Measurements from ENCODE around the gene COL5A3. TPM values are rescaled to one million over a fixed set of nuclear protein-coding genes. Genes with fewer than 3 reads are reported as not detected.

Gene COL5A3
- total RNA-seq (2016; rRNA removed; fragmentation: Illumina TruSeq; extraction: Trizol) = 0.02 TPM in 1 of 2 replicates, not detected in the other
- total RNA-seq (2016; cell fraction: cytosol; rRNA removed; fragmentation: Illumina TruSeq; extraction: Trizol; ENCODE audit: low read depth) = not detected in 2 replicates
- total RNA-seq (2016; cell fraction: insoluble cytoplasmic fraction; rRNA removed; fragmentation: Illumina TruSeq; extraction: Trizol) = 0.02 TPM in 1 of 2 replicates, not detected in the other
- not detected in 2 replicates for total RNA-seq (2016; cell fraction: membrane; rRNA removed; fragmentation: Illumina TruSeq; extraction: Trizol)
- not detected in 2 replicates for total RNA-seq (2016; cell fraction: nucleus; rRNA removed; fragmentation: Illumina TruSeq; extraction: Trizol)
- 0.03 TPM in 1 of 2 replicates, not detected in the other for polyA plus RNA-seq (2011; rRNA removed)
- not detected in 2 replicates for polyA plus RNA-seq (2011; cell fraction: cytosol; rRNA removed)
- polyA plus RNA-seq (2011; cell fraction: nucleus; rRNA removed) = 0.07 and 0.11 TPM in 2 replicates
- not detected in 2 replicates for polyA plus RNA-seq (2012)
- not detected in 2 replicates for polyA plus RNA-seq (2016; cell fraction: cytosol; fragmentation: Illumina TruSeq; extraction: Trizol; ENCODE audit: low read depth)
- polyA plus RNA-seq (2016; cell fraction: insoluble cytoplasmic fraction; fragmentation: Illumina TruSeq; extraction: Trizol; ENCODE audit: low read depth) = not detected in 2 replicates
- polyA plus RNA-seq (2016; cell fraction: membrane; fragmentation: Illumina TruSeq; extraction: Trizol; ENCODE audit: low read depth) = not detected in 2 replicates
- not detected in 2 replicates for polyA plus RNA-seq (2016; cell fraction: nucleus; fragmentation: Illumina TruSeq; extraction: Trizol; ENCODE audit: insufficient read depth, low read depth)
- polyA minus RNA-seq (2011; rRNA and poly(A)+ RNA removed; ENCODE audit: low replicate concordance) = 0.16 TPM in 1 of 2 replicates, not detected in the other
- not detected in 2 replicates for polyA minus RNA-seq (2011; cell fraction: cytosol; rRNA and poly(A)+ RNA removed)
- polyA minus RNA-seq (2011; cell fraction: nucleus; rRNA and poly(A)+ RNA removed) = not detected in 2 replicates
- percentile 2 among the genes with signal in this experiment for Bru-seq, nascent RNA
- not detected for BruChase-seq, experiment 1, labeled RNA remaining after a 6-hour chase
- BruChase-seq, experiment 2, labeled RNA remaining after a 2-hour chase = percentile 2 among the genes with signal in this experiment
- long read RNA-seq, experiment 1 = 0 reads
- long read RNA-seq, experiment 2 = 0 reads

DNA sequence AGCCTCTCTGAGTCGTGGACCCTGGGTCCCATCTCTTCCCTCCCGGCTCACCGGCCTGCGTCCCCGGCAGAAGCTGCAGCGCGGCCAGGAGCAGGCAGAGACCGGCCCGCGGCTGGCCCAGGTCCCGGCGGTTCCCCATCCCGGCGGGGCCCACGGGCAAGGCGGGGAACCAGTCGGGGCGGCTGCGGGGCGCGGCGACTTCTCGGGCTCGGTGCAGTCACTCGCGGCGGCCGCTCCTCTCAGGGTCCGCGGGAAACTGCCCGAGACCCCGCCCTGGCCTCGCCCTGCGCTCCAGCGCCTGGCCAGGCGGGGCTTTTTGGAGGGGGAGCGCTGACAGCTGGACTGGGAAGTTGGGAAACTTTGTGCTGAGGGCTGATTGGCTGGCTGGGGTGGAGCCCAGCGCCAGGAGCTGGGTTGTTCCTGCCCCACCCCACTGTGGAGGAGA, at the start of gene COL5A3:
COL5A3 (minus strand) TSS at position 258 of the 445 bp plus-strand sequence; CDS start at position 139, 119 bp downstream.
- intact Hi-C loops (cut with micrococcal nuclease; ENCODE audit: unreplicated experiment) = no loop called here
- no peak for DNase-seq (ENCODE audit: low spot score)
- 0% methylated on average over 6 of the region's 38 CpGs for WGBS (ENCODE audit: low lambda C conversion rate)

More for the DNA sequence above, at the start of gene COL5A3:
- 0 out of 2 replicates have a peak, but pooled peaks cover 2% of the 10 kb centered on the region for H4K20me1 ChIP-seq (ENCODE audit: insufficient read depth, low read length)
- no peaks in the 10 kb centered on the region for H3K4me1 ChIP-seq (ENCODE audit: insufficient read depth, low read length)
- H3K9ac ChIP-seq (ENCODE audit: insufficient read depth, low read depth, low read length) = no peak within 1 kb of the TSS
- H3K36me3 ChIP-seq (replicated peaks in 1 of 2; ENCODE audit: control insufficient read depth in 1 of 2, insufficient read depth in 2 of 2, low read length in 2 of 2) = no peaks in the 10 kb centered on the region
- H3K9me3 ChIP-seq (ENCODE audit: low read length) = no peaks in the 10 kb centered on the region
- no TSS peak for BruUV-seq (replicated peaks)
- H3K27me3 ChIP-seq (ENCODE audit: control insufficient read depth in 1 of 2, insufficient read depth in 2 of 2, low read length in 2 of 2) = peaks cover 2 to 38% of the 10 kb centered on the region in 2 experiments
- H3K27ac ChIP-seq (ENCODE audit: extremely low read length, insufficient read depth, low read length) = no peak within 1 kb of the TSS
- CTCF ChIA-PET (ENCODE audit: low intra/inter-chr PET ratio, low total read pairs) = no interaction called here
- no peaks in the 10 kb centered on the region for H3K79me2 ChIP-seq (ENCODE audit: insufficient read depth, low read length)
- TF ChIP-seq, protein P1, sequence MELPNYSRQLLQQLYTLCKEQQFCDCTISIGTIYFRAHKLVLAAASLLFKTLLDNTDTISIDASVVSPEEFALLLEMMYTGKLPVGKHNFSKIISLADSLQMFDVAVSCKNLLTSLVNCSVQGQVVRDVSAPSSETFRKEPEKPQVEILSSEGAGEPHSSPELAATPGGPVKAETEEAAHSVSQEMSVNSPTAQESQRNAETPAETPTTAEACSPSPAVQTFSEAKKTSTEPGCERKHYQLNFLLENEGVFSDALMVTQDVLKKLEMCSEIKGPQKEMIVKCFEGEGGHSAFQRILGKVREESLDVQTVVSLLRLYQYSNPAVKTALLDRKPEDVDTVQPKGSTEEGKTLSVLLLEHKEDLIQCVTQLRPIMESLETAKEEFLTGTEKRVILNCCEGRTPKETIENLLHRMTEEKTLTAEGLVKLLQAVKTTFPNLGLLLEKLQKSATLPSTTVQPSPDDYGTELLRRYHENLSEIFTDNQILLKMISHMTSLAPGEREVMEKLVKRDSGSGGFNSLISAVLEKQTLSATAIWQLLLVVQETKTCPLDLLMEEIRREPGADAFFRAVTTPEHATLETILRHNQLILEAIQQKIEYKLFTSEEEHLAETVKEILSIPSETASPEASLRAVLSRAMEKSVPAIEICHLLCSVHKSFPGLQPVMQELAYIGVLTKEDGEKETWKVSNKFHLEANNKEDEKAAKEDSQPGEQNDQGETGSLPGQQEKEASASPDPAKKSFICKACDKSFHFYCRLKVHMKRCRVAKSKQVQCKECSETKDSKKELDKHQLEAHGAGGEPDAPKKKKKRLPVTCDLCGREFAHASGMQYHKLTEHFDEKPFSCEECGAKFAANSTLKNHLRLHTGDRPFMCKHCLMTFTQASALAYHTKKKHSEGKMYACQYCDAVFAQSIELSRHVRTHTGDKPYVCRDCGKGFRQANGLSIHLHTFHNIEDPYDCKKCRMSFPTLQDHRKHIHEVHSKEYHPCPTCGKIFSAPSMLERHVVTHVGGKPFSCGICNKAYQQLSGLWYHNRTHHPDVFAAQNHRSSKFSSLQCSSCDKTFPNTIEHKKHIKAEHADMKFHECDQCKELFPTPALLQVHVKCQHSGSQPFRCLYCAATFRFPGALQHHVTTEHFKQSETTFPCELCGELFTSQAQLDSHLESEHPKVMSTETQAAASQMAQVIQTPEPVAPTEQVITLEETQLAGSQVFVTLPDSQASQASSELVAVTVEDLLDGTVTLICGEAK (IDR thresholded peaks at IDR 0.05) = no peak
- TF ChIP-seq, protein P1 (CRISPR knock-in tag; IDR thresholded peaks at IDR 0.05) = no peak
- TF ChIP-seq PAX8 (CRISPR knock-in tag; IDR thresholded peaks at IDR 0.05; ENCODE audit: borderline replicate concordance) (no peak), MLLT10 (CRISPR knock-in tag; IDR thresholded peaks at IDR 0.05) (no peak), ZBTB21 (CRISPR knock-in tag; IDR thresholded peaks at IDR 0.05) (no peak), KMT2B (CRISPR knock-in tag; IDR thresholded peaks at IDR 0.05) (no peak), KAT2B (IDR thresholded peaks at IDR 0.05; ENCODE audit: borderline replicate concordance, low read depth, low read length) (no peak), MBD4 (IDR thresholded peaks at IDR 0.05; ENCODE audit: borderline replicate concordance, low read length) (no peak), ASH2L (IDR thresholded peaks at IDR 0.05; ENCODE audit: insufficient read length, low read depth, low read length) (no peak)
- POLR2A ChIA-PET = no interaction called here
- no peak within 1 kb of the TSS for H2AFZ ChIP-seq (ENCODE audit: low read length)
- in situ Hi-C loops (cut with HindIII; ENCODE audit: extremely low pct_ligation_motif_present, low pct_unique_long_range_greater_than_20kb) = no loop called here
- FAIRE-seq = no peak
- no peak for ATAC-seq
- no peak within 1 kb of the TSS for H3K4me3 ChIP-seq (replicated peaks in 1 of 3; ENCODE audit: insufficient read depth in 1 of 3, low read depth in 2 of 3, low read length in 3 of 3)
- H3K4me2 ChIP-seq (ENCODE audit: low read depth, low read length) = no peak within 1 kb of the TSS
